GM18951 (cell line): ENCODE results near the gene NHSL1.
A peak's percentile ranks its signal among the peaks of the same experiment; 100 is the strongest.

Source experiments
- POLR2A ChIP-seq: IDR thresholded peaks from 4 replicates; pipeline ENCODE4 v1.6.1; 2011; ENCODE audit warnings: mild to moderate bottlenecking; ENCODE audit not compliant: insufficient read length, insufficient read depth; ENCODE audit errors: extremely low read depth
- in situ Hi-C: fragments of 300-500 bp; cut with MboI; formaldehyde crosslinking; loops from one replicate; pipeline ENCODE4 v1.12.0; 2022; ENCODE audit warnings: low sequenced_read_pairs, mixed read lengths, inconsistent platforms; ENCODE audit not compliant: unreplicated experiment

Gene NHSL1

DNA sequence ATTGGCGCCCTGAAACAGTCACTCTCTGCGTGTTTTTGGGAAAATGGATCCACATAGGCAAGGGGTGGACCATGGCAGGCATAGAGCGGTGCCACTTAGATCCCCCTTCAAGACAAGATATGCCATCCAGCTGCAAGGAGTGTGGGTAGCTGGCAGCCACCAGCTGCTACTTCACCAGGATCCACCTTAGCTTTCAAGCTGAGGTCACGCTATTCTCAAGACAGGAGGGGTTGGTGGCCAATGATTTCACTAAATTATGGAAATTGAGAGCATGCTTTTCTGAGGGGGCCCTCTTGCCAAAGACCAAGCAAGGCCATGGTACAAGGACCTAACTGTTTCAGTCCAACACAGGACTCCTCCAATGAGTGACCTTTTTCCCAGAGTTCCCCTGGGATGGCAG, 78.9 kb downstream of the NHSL1 start:
- TF ChIP-seq POLR2A: no peak
- in situ Hi-C loops: no loop called here

- no peak for TF ChIP-seq POLR2A
- in situ Hi-C loops: no loop called here
Observed at GRCh38 chr6:138419766-138420165, 79.5 kb downstream of the NHSL1 start.

DNA sequence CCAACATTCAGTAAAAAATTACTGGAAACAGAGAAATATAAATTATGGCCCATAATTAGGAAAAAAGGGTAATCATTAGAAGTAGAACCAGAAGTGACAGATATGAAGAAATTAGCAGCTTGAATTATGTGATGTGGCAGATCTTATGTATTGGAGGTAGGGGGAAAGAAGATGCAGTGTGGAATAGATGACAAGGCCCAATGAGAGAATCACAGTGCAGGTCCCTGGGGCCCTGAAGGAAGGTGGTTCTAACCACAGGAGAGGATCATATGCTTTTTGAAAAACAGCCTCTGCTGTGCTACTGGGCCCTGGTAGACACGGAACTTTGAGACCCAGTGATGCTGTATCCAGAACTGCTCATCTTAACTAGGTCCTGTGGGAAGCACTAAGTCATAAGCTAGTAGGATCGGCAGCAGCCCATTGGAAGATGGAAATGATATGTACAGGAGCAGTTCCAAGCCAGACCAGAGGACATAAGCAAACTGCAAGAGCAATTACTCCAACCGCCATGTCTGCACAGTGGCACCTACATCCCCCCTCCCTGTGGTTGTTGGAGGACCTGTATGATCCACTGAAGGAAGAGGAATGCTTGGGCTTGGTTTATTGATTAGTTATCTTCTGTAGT, 81.1 kb downstream of the NHSL1 start:
- no peak for TF ChIP-seq POLR2A
- in situ Hi-C loops: no loop called here

- in situ Hi-C loops: no loop called here
- TF ChIP-seq POLR2A: no peak
Observed at GRCh38 chr6:138417493-138418117, 81.7 kb downstream of the NHSL1 start.

GRCh38 chr6:138416206-138416605, 83.1 kb downstream of the NHSL1 start:
- no peak for TF ChIP-seq POLR2A
- in situ Hi-C loops: no loop called here

DNA sequence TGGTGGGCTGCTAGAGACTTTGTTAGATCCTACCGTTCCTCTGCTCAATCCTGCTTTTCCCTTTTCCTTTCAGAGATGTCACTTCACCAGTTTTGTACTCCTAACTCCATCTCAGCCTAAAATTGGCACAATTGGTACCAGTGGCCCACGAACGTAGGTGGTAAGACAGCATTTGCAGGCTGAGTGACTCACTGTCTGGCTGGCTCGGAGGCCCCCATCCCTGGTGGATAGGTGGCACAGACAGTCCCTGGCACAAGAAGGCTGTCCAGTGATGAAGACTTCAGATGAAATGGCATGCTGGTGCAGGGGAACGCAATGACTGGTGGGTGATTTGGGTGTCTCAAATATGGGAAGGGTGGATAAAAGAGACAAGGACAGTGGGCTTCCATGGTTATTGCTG, 84.2 kb downstream of the NHSL1 start:
- in situ Hi-C loops: no loop called here
- no peak for TF ChIP-seq POLR2A

- no peak for TF ChIP-seq POLR2A
- in situ Hi-C loops: no loop called here
Observed at GRCh38 chr6:138410972-138411880, 88.1 kb downstream of the NHSL1 start.

DNA sequence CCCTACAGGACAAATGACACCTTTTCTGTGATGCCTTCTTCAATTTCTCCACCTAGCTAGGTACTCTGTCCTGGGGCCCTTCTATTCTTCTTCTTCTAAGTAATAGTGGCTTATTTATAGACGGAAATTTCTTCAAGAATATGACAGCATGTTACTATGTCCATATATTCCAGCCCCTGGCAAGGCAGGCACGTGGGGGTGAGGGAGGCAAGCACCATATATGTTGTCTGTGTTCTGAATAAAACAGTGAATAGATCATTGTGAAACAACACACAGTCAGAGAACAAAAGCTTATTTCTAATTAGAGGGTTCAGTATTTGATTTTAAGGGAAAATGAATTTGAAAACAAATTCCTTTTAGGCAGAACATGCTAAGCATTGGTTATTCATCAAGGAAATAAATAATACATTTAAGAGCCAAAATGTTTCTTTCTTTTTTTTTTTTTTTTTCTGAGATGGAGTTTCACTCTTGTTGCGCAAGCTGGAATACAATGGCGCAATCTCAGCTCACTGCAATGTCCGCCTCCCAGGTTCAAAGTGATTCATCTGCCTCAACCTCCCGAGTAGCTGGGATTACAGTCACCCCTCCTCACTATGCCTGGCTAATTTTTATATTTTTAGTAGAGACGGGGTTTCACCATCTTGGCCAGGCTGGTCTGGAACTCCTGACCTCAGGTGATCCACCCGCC, 89.1 kb downstream of the NHSL1 start:
- TF ChIP-seq POLR2A: no peak
- in situ Hi-C loops: no loop called here

GRCh38 chr6:138406443-138406842, 92.9 kb downstream of the NHSL1 start:
- in situ Hi-C loops: no loop called here
- no peak for TF ChIP-seq POLR2A

DNA sequence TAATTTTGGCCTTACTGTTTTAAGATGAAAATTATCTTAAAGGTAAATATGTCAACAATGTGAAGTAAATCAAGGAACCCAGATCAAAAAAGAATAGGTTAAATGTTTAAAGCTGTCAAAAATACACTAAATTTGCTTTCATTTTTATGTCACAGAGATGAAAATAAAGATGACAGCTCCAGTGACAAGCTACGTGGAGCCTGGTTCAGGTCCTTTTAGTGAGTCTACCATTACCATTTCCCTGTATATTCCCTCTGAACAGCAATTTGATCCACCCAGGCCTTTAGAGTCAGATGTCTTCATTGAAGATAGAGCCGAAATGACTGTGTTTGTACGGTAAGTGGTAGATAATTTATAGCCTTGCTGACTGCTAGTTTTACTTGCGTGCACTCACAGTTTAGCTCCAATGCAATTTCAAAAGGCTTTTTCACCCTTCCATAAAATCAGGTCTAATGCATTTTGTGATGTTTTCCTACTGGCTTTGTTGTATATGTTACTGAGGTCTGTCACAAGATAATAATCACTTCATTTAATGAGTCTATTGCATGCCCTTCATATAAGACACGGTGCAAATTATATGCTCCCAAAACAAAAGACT, 93.4 kb downstream of the NHSL1 start:
- in situ Hi-C loops: no loop called here
- no peak for TF ChIP-seq POLR2A

- in situ Hi-C loops: no loop called here
Observed at GRCh38 chr6:138404666-138405337, 94.5 kb downstream of the NHSL1 start.

DNA sequence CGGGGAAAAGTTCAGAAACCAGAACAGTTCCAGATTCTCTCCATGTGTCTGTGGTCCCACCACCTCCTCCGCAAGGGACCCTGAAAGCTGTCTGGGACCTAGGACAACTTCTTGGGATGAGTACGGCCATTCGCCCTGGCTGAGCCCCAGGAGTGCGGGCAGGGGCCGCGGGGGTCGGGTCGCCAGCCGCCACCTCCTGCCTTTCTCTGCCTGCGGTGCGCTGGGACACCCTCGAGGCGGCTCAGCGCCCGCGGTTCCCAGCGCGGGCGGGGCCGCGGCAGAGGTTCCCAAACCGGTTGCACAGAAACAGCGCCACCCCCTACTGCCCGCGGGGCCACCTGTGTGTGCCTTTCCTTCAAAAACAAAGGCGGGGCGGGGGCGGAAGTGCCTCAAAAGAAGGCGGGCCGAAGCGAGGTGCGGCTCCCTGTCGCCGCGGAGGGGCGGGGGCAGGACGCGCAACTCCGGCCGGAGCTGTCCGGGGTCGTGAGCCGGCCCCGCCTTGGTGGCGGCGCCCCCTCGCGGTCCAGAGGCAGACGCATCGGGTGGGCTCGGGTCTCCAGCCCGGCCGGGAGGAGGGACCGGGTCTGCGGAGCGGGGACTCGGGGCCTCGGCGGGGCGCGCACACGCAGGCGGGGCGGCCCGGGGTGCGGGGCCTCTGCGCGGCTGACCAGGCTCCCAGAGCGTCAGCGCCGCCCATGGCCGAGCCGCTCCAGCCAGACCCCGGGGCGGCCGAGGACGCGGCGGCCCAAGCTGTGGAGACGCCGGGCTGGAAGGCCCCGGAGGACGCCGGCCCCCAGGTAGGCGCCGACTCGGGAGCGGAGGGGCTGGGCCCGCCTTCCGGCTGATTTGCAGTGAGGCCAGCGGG, 95.3 kb downstream of the NHSL1 start, which contains the start of gene HEBP2:
Gene HEBP2, plus strand, starts transcription at position 423 of the 865 bp plus-strand sequence. Its CDS starts 273 bp downstream, at position 696.
- peak; percentile 42 for TF ChIP-seq POLR2A
- in situ Hi-C loops: no loop called here

More at GRCh38 chr6:138404666-138405337, 94.5 kb downstream of the NHSL1 start:
- TF ChIP-seq POLR2A: no peak
